Measurements from ENCODE around the gene IRF8.
"Not testable (repeated sequence)": the region's sequence is repeated elsewhere in the genome, so short reads cannot be mapped to it uniquely, and the experiment has no call there.

IRF8 gene

GRCh38 chr16:85935391-85935973 lies 36.5 kb downstream of the IRF8 start:
- no peak for DNase-seq (ENCODE audit: low spot score)

GRCh38 chr16:85935974-85936760 lies 37.2 kb downstream of the IRF8 start:
- no peak for DNase-seq (ENCODE audit: low spot score)

- no peak for DNase-seq (ENCODE audit: low spot score)
Measured at GRCh38 chr16:85936816-85937215, 37.9 kb downstream of the IRF8 start.

GRCh38 chr16:85940214-85940613 lies 41.3 kb downstream of the IRF8 start:
- DNase-seq (ENCODE audit: low spot score) = no peak

GRCh38 chr16:85941863-85942644 lies 43.1 kb downstream of the IRF8 start:
- DNase-seq (ENCODE audit: low spot score) = no peak

GRCh38 chr16:85942659-85943058 lies 43.7 kb downstream of the IRF8 start:
- not testable (repeated sequence) for DNase-seq (ENCODE audit: low spot score)

- no peak for DNase-seq (ENCODE audit: low spot score)
Measured at GRCh38 chr16:85943711-85944110, 44.7 kb downstream of the IRF8 start.

- no peak for DNase-seq (ENCODE audit: low spot score)
Measured at GRCh38 chr16:85944572-85945423, 45.8 kb downstream of the IRF8 start.

GRCh38 chr16:85945424-85945751 lies 46.4 kb downstream of the IRF8 start:
- no peak for DNase-seq (ENCODE audit: low spot score)

- DNase-seq (ENCODE audit: low spot score) = no peak
Measured at GRCh38 chr16:85946541-85947124, 47.7 kb downstream of the IRF8 start.

- DNase-seq (ENCODE audit: low spot score) = no peak
Measured at GRCh38 chr16:85947230-85948137, 48.5 kb downstream of the IRF8 start.

- DNase-seq (ENCODE audit: low spot score) = no peak
Measured at GRCh38 chr16:85948138-85948509, 49.2 kb downstream of the IRF8 start.

- DNase-seq (ENCODE audit: low spot score) = no peak
Measured at GRCh38 chr16:85948616-85949265, 49.8 kb downstream of the IRF8 start.

GRCh38 chr16:85950136-85950918 lies 51.4 kb downstream of the IRF8 start:
- DNase-seq (ENCODE audit: low spot score) = no peak

- DNase-seq (ENCODE audit: low spot score) = no peak
Measured at GRCh38 chr16:85952197-85952596, 53.2 kb downstream of the IRF8 start.

GRCh38 chr16:85952811-85953210 lies 53.8 kb downstream of the IRF8 start:
- no peak for DNase-seq (ENCODE audit: low spot score)

- DNase-seq (ENCODE audit: low spot score) = no peak
Measured at GRCh38 chr16:85954927-85955519, 56.1 kb downstream of the IRF8 start.

GRCh38 chr16:85955566-85955965 lies 56.6 kb downstream of the IRF8 start:
- no peak for DNase-seq (ENCODE audit: low spot score)

GRCh38 chr16:85956426-85956825 lies 57.5 kb downstream of the IRF8 start:
- no peak for DNase-seq (ENCODE audit: low spot score)
